NB4 (cell line): Measurements from ENCODE around the gene ADSL.

Experiments
- CTCF ChIP-seq: IDR thresholded peaks from one replicate; pipeline ENCODE4 v1.5.1; 2012; ENCODE audit warnings: low read depth, low read length
- MYC ChIP-seq: IDR thresholded peaks from 2 replicates; pipeline ENCODE4 v1.6.1; 2011; ENCODE audit warnings: low read depth, low read length
- POLR2A ChIP-seq: IDR thresholded peaks from 2 replicates; pipeline ENCODE4 v1.6.1; 2011; ENCODE audit warnings: mild to moderate bottlenecking; ENCODE audit not compliant: insufficient read length; ENCODE audit errors: extremely low read depth

GRCh38 chr22:40376149-40376548 lies 29.8 kb downstream of the ADSL start:
- no peak for TF ChIP-seq CTCF
- TF ChIP-seq MYC = no peak
- TF ChIP-seq POLR2A = no peak
